Left ventricle myocardium inferior (tissue), 1 donor: ENCODE results near the gene CRNKL1. TPM values are rescaled to one million over a fixed set of nuclear protein-coding genes. Genes with fewer than 3 reads are reported as not detected.

Experiments
- DNase-seq: peaks from one replicate; pipeline ENCODE4 v3.0.0-alpha.2; 2020
- H3K27ac ChIP-seq: fragments of 200-600 bp; replicated peaks from 2 replicates; pipeline ENCODE4 v1.8.0; 2021
- H3K27me3 ChIP-seq: fragments of 200-600 bp; 2 replicates; pipeline ENCODE4 v1.8.0; 2021; ENCODE audit warnings: low read depth
- H3K36me3 ChIP-seq: fragments of 200-600 bp; 2 replicates; pipeline ENCODE4 v1.8.0; 2021
- H3K4me1 ChIP-seq: fragments of 200-600 bp; 2 replicates; pipeline ENCODE4 v1.8.0; 2021
- H3K4me3 ChIP-seq: fragments of 200-600 bp; 2 replicates; pipeline ENCODE4 v1.8.0; 2021; ENCODE audit warnings: mild to moderate bottlenecking, moderate library complexity
- H3K9me3 ChIP-seq: fragments of 200-600 bp; replicated peaks from 2 replicates; pipeline ENCODE4 v1.8.0; 2021
- CTCF ChIP-seq: fragments of 200-600 bp; IDR thresholded peaks from 2 replicates; pipeline ENCODE4 v1.8.0; 2021; ENCODE audit warnings: antibody characterized with exemption, mild to moderate bottlenecking, borderline replicate concordance
- intact Hi-C: fragments of 100-400 bp; cut with micrococcal nuclease; formaldehyde crosslinking; loops from one replicate; pipeline ENCODE4 v1.11.0; 2022
- total RNA-seq: library from RNA; stranded (reverse); fragmentation: NEBNext Ultra II Directional; extraction: Animal tissue kit (Norgen Biotek cat#: 25700); gene quantifications from one replicate; pipeline ENCODE4 v1.2.1, GENCODE V29; 2021
- donor health status: DM: no; HTN: yes; CAD: no; lungs with severe emphysema.

CRNKL1 gene
- total RNA-seq, 1 donor from 2014 or later: 18.0 TPM

- Histone ChIP-seq H3K36me3 (peaks cover 59% of the 10 kb centered on the region), H3K4me3 (peak overlapping the region; percentile 29), H3K27ac (peak overlapping the region; percentile 83), H3K27me3 (no peaks in the 10 kb centered on the region), H3K4me1 (peaks cover 100% of the 10 kb centered on the region), H3K9me3 (no peaks in the 10 kb centered on the region)
- TF ChIP-seq CTCF: no peak
- no peak for DNase-seq
- intact Hi-C loops: loop anchor here (5.0 to 10.0 kb wide), 2 partner anchors 208 to 301 kb away; no protein-coding TSS in a partner anchor
Measured at GRCh38 chr20:19992996-19993908, 59.0 kb downstream of the CRNKL1 start.

- Histone ChIP-seq H3K36me3 (peaks cover 45% of the 10 kb centered on the region), H3K27me3 (no peaks in the 10 kb centered on the region), H3K9me3 (no peaks in the 10 kb centered on the region), H3K4me3 (no peak overlapping the region), H3K27ac (peak overlapping the region; percentile 83), H3K4me1 (peaks cover 100% of the 10 kb centered on the region)
- DNase-seq: no peak
- intact Hi-C loops: loop anchor here (5.0 to 10.0 kb wide), 2 partner anchors 207 to 300 kb away; no protein-coding TSS in a partner anchor
- TF ChIP-seq CTCF: no peak
Measured at GRCh38 chr20:19991854-19992253, 60.4 kb downstream of the CRNKL1 start.

GRCh38 chr20:19991308-19991707 is 61.0 kb downstream of the CRNKL1 start:
- DNase-seq: no peak
- H3K9me3 ChIP-seq: no peaks in the 10 kb centered on the region
- no peaks in the 10 kb centered on the region for H3K27me3 ChIP-seq
- peaks cover 100% of the 10 kb centered on the region for H3K4me1 ChIP-seq
- H3K36me3 ChIP-seq: peaks cover 40% of the 10 kb centered on the region
- no peak for TF ChIP-seq CTCF
- H3K27ac ChIP-seq: peak overlapping the region; percentile 83
- intact Hi-C loops: loop anchor here (5.0 to 10.0 kb wide), 2 partner anchors 207 to 299 kb away; no protein-coding TSS in a partner anchor
- H3K4me3 ChIP-seq: no peak overlapping the region

- no peak for TF ChIP-seq CTCF
Measured at GRCh38 chr20:19990850-19991249, 61.4 kb downstream of the CRNKL1 start.

GRCh38 chr20:19987046-19987445 is 65.2 kb downstream of the CRNKL1 start:
- DNase-seq: no peak
- Histone ChIP-seq H3K27me3 (no peaks in the 10 kb centered on the region), H3K27ac (peak overlapping the region; percentile 53), H3K4me3 (no peak overlapping the region), H3K9me3 (no peaks in the 10 kb centered on the region), H3K4me1 (peaks cover 100% of the 10 kb centered on the region), H3K36me3 (peaks cover 30% of the 10 kb centered on the region)
- no peak for TF ChIP-seq CTCF
- intact Hi-C loops: no loop called here

More at GRCh38 chr20:19990850-19991249, 61.4 kb downstream of the CRNKL1 start:
- intact Hi-C loops: loop anchor here (5.0 to 10.0 kb wide), 2 partner anchors 206 to 299 kb away; no protein-coding TSS in a partner anchor
- H3K27me3 ChIP-seq: no peaks in the 10 kb centered on the region
- H3K4me1 ChIP-seq: peaks cover 100% of the 10 kb centered on the region
- H3K9me3 ChIP-seq: no peaks in the 10 kb centered on the region
- H3K27ac ChIP-seq: peak overlapping the region; percentile 83
- DNase-seq: no peak
- peaks cover 37% of the 10 kb centered on the region for H3K36me3 ChIP-seq
- no peak overlapping the region for H3K4me3 ChIP-seq
